ENCODE measurements around the gene RSPH6A.

Gene RSPH6A

DNA sequence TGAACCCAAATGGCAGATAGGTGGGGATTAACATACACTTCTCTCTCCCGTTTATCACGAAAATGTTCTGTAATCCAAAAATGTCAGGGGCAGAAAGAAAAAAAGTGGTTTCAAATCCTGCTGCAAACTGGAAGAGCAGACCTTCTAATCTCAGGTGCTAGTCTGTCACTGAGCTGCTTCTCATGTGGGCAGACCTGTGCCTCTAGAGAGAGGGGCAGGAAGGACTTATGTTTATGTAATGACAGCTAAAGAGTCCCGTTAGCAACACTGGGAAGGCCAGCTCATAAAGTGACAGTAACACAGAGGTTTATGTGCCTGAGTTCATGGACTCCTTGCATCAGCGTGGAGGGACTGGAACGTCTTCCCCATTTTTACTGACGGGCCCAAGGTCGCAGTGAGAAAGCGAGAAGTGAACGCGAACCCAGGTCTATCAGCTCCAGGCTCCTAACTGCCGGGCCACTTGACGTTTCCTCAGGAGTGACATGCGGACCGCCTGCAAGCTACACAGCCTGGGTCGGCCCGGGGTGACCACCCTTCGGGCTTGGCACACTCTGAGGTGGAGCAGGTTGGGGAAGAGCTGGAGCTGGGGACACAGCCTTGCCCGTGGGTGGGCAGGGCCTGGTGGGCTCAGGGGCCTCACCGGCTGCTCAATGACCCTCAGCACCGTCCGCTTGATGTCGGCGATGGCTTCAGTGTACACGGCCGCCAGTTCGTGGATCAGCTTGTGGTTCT lies 9.6 kb upstream of the RSPH6A start:
- no peak for DNase-seq

DNA sequence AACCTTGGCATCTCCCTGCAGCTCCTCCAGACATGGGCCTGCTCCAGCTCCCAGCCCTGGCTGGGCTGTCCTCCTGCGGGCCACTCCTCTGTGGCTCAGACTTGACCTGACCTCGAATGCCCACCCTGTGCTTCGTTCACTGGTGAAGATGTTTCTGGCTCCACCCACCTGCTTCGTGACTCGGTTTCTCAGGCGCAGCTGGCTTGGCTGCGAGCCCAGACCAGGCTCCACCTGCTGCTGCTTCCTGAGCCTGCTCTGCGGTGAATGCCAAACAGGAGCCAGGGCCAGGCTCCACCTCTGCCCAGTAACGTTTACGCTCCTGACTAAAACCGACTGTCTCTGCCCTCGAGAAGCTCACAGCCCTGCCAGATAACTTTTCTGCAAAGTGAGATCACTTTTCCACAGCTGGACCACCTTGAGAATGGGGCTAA lies 8.9 kb upstream of the RSPH6A start:
- DNase-seq, result peak; percentile 25

GRCh38 chr19:45823182-45823581 lies 8.1 kb upstream of the RSPH6A start:
- no peak for DNase-seq

DNA sequence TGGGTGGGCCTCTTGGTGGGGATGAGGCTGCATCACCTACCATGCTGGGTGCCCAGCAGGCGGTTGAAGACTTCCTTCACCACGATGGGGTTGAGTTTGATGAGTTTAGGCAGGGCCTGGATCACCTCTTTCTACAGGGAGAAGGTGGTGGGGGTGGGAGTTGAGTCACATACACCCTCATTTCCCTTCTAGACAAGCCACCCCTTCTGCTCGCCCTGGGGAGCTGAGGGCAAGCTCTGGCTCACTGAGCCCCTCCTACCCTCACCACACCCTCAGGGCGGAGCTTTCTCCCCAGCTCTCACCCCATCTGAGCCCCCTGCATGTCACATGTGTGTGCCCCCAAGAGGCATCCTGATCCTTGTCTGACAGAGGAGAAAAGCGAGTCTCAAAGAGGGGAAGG lies 7.6 kb upstream of the RSPH6A start:
- DNase-seq, result no peak

- no peak for DNase-seq
These were observed 6.5 kb upstream of the RSPH6A start for GRCh38 chr19:45821570-45821969.

DNA sequence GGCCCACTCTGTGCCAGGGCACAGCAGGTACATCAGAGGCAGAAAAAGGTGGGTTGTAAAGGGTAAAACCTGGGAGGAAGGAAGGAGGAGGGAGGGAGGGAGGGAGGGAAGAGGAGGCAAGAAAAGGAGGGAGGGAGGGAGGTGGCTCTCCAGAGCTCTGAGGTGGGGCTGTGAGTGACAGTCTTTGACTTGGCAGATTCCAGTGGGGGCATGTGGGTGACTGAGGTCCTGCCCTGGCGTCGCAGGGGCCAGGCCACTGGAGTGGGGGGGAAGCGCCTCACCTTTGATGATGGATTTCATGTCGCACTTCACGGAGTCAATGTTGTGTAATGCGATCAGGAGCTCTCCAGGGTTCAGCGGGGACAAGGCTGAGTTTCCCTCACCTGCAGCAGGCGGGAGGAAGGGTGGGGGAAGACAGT lies 6.0 kb upstream of the RSPH6A start:
- DNase-seq, result no peak

GRCh38 chr19:45820413-45821102 lies 5.5 kb upstream of the RSPH6A start:
- DNase-seq, result no peak

- no peak for DNase-seq
These were observed 4.7 kb upstream of the RSPH6A start for GRCh38 chr19:45819769-45820168.

GRCh38 chr19:45817725-45818301 lies 2.7 kb upstream of the RSPH6A start:
- DNase-seq, result no peak

DNA sequence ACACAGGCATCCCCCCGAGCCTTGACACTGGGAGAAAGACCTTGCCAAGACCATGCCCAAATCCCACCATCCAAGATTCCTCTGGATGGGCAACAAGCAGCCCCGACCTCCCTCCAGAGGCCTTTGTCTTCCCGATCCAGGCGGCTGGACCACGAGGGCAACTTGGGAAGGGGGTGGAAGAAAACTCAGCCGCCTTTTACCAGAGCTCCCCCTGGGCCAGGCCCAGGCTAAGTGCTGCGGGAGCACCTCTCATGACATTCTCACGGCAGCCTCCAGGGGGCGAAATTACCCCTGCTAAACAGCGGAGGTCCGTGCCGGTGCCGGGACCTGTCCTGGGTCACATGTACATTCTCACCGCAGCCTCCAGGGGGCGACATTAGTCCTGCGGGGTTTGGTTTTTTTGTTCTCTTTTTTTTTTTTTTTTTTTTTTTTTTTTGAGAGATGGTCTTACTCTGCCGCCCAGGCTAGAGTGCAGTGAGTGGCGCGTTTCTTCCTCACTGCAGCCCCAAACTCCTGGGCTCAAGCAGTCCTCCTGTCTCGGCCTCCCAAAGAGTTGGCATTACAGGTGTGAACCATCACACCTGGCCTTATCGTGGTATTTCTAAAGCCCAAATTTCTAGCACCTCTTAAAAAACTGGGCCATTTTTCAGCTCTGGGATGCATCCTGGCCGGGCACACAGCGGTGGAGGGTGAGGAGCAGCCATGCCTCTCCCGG lies 2.1 kb upstream of the RSPH6A start:
- DNase-seq, result peak; percentile 92

GRCh38 chr19:45816236-45817009 lies 1.3 kb upstream of the RSPH6A start:
- DNase-seq, result no peak

DNA sequence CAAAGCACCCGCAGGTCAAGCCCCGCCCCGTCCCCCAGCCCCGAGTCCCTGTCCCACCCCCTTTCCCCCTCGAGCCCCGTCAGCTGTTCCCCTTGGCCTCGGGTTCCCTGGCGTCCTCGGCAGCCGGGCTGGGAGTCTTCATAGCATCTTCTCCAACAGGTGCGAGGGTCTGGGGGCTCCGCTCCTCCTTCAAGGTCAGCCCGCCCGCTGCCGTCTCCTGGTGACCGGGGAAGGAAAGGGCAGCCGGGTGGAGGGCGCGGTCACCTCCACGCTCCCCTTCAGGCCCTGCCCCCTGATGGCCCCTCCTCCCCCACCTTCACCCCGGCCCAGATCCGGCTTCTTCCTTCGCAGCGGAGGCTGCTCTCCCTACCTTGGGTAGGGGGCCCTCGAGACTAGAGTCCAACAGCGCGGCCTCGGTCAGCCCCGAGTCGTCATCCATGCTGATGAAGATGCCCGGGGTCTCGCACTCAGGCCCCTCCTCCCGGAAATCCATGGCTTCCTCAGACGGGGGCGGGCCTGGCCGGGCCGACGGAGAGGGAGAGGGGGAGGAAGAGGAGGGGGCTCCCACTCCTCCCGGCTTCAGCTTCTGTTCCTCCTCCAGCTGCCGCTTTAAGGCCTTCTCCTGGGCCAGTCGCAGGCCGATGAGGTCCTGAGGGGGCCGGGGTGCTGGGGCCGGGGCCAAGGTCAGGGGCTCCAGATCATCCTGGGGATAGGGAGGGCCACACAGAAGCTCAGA lies 541 bp upstream of the RSPH6A start:
- DNase-seq, result no peak

DNA sequence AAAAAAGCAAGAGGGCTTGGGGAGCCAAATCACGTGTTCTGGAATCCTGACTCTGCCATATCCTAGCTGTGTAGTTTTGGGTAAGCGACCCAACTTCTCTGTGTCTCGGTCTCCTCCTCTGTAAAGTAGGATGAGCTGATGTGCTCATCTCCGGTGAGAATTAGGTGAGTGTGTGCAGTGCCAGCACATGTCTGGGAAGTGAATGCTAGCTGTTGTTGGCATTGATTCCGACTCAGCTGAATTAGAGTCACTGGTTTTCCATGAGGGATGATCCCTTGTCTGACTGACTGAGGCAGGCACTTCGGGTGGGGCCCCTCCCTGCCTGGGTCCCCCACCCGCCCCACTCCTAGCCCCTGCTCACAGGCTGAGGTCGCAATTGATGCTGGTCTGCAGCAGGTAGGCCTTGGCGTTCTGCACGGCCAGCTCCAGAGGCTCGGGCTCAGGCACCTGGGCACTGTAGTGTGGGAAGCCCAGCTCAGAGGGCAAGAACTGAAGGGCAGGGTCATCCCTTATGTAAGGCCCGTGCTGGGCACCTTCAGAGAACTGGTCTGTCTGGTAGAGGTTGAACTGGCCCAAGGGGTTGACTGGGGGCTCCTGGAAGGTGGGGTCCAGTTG lies 835 bp downstream of the RSPH6A start:
- no peak for DNase-seq

DNA sequence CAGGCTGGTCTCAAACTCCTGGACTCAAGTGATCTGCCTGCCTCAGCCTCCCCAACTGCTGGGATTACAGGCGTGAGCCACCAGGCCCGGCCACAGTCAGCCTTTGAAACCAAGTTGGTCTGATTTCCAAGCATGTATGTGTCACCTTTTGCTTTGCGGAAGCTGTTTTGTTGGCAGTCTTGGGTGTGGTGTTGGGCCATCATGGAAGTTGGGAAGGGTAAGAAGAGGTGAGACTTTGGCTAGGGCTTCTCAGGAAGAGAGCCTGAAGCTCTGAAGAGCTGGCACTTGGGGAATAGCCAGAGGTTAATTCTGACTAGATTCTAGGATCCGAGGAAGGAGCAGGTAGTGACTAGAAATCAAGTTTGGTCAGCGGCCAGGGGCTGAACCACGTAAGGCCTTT lies 2.8 kb downstream of the RSPH6A start:
- no peak for DNase-seq

DNA sequence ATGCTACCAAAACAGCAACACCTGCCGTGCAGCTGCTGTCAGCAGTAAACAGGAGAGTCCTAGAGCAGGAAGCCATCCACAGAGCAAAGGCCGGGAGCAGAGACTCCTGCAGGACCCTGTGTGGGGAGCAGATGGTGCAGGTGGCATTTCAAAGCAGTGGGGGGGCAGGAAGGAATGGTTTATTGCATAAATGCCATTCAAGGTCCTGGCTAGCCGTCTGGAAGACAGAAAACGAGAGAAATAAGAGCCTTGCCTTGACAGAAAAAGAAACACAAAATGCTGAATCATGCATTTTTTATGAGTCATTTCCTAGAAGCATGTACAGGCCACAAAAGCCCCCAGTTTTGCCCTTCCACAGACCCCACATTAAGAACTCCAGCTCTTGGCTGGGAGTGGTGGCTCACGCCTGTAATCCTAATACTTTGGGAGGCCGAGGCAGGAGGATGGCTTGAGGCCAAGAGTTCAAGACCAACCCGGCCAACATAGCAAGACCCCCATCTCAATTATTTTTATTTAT lies 5.4 kb downstream of the RSPH6A start:
- DNase-seq, result peak; percentile 88

- no peak for DNase-seq
These were observed 9.4 kb downstream of the RSPH6A start for GRCh38 chr19:45805719-45806118.

GRCh38 chr19:45804959-45805230 lies 10.2 kb downstream of the RSPH6A start:
- DNase-seq, result no peak

DNA sequence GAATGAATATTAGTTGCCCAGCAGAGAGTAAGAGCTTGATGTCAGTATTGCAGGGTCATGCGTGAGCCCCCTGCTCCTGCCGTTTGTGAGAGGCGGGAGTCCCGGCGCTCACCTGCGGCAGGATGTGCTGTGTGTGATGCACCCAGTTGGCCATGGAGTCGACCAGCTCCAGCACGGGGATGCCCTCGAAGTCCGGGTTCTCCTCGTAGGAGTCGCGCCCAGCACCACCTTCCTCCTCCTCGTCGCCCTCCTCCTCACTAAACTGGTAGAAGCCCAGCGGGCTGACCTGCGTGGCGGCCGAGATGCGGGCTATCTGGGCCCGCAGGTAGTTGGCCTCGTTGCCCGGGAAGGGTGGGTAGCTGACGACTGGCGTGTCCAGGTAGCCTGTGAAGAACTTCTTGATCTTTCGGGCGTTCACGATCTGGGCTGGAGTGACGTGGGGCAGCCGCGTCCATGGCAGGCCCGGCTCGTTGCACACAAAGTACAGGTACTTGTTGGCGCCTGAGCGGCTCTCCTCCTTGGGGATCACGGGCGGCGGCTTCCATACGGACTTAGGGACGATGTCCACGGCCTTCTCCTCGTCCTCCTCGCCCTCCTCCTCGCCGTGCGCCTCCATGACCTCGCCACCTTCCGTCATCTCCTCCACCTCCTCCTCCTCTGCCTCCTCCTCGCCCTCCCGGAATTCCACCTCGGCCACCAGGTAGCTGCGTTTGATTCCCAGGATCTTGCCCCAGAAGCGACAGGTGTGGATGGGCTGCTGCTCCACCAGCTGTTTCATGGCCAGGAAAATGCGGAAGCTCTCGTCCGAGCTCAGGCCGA lies 10.8 kb downstream of the RSPH6A start:
- DNase-seq, result no peak

DNA sequence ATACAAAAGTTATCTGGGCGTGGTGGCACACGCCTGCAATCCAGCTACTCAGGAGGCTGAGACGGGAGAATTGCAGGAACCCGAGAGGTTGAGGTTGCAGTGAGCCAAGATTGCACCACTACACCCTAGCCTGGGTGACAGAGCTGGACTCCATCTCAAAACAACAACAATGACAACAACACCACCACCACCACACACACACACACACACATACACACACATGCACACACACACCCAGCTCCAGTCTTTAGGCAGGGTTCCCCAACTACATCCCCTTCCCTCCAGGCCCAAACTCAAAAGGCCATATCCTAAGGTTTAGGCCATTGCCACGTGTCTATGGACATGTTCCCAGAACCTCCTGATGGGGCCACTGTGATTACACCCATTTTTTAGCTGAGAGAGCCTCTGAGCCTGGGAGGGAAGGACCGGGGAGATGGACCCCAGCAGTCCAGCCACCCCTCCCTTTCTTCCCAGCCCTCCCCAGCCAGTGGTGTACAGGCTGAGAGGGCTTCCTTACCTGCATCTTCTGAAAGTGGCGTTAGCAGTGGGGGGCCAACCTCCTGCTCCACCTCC lies 13.4 kb downstream of the RSPH6A start:
- DNase-seq, result no peak

DNA sequence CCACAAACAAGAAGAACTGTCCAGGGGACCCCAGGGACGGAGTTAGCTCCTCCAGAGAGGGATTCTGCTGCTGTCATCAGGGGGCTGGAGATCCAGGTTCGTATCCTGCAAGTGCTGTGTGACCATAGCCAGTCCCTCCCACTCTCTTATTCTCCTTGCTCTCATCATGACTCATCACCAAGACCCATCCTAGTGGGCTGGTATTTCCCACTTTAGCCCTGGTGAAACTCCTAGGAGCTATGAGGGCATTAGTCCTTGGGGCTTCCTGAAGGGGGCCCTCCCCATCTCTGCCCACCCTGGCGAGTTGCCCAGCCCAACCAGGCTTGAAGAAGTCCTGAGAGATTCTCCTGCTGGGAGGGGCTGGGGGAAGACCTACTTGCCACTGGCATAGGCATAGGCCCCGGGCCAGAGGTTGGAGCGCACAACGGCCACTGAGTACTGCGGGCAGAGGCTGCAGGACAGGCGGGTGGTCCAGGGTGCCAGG lies 15.0 kb downstream of the RSPH6A start:
- no peak for DNase-seq
